A673 (cell line): Measurements from ENCODE around the gene FRK. TPM values are rescaled to one million over a fixed set of nuclear protein-coding genes. Genes with fewer than 3 reads are reported as not detected.

Source experiments
- BruUV-seq: library from RNA; stranded (reverse); fragments of 400-500 nt; replicated peaks from 2 replicates; lab custom pipeline; 2021; lab: Mats Ljungman, UMichigan
- CTCF ChIA-PET: fragments of 300-600 bp; sonication (Branson Sonifier 250); formaldehyde crosslinking; loops from one replicate; lab custom pipeline; 2022; ENCODE audit warnings: antibody characterized with exemption; lab: Charles Lee
- POLR2A ChIA-PET: fragments of 300-600 bp; sonication (Branson Sonifier 250); formaldehyde crosslinking; loops from one replicate; lab custom pipeline; 2022; ENCODE audit warnings: antibody characterized with exemption; ENCODE audit not compliant: low non-redundant PET; lab: Charles Lee
- DNase-seq: peaks from one replicate; pipeline ENCODE4 v3.0.0-alpha.2; 2015; ENCODE audit warnings: low spot score
- H3K27ac ChIP-seq: fragments of 200-600 bp; sonication (generic); 2 replicates; pipeline ENCODE4 v1.5.1; 2016; ENCODE audit warnings: mixed run types, low read depth, mild to moderate bottlenecking, mixed read lengths, antibody characterized with exemption, low read length; ENCODE audit not compliant: poor library complexity, severe bottlenecking
- H3K27me3 ChIP-seq: fragments of 200-600 bp; sonication (generic); replicated peaks from 2 replicates; pipeline ENCODE4 v1.6.1; 2017; ENCODE audit warnings: mixed run types, low read depth, mild to moderate bottlenecking, mixed read lengths, antibody characterized with exemption, low read length; ENCODE audit not compliant: insufficient read depth, poor library complexity
- H3K36me3 ChIP-seq: fragments of 200-600 bp; sonication (generic); 2 replicates; pipeline ENCODE4 v1.6.1; 2016; ENCODE audit warnings: mixed run types, mild to moderate bottlenecking, mixed read lengths, antibody characterized with exemption, low read length; ENCODE audit not compliant: insufficient read depth, poor library complexity, severe bottlenecking
- H3K4me1 ChIP-seq: fragments of 200-600 bp; sonication (generic); 2 replicates; pipeline ENCODE4 v1.6.1; 2017; ENCODE audit warnings: mixed run types, mild to moderate bottlenecking, mixed read lengths, antibody characterized with exemption, low read length; ENCODE audit not compliant: insufficient read depth, poor library complexity, severe bottlenecking
- H3K4me3 ChIP-seq: fragments of 200-600 bp; sonication (generic); 2 replicates; pipeline ENCODE4 v1.5.1; 2016; ENCODE audit warnings: low read depth, mixed run types, mild to moderate bottlenecking, mixed read lengths, low read length; ENCODE audit not compliant: poor library complexity, severe bottlenecking
- H3K9me3 ChIP-seq: fragments of 200-600 bp; sonication (generic); 2 replicates; pipeline ENCODE4 v1.6.1; 2016; ENCODE audit warnings: mixed run types, low read depth, mild to moderate bottlenecking, mixed read lengths, antibody characterized with exemption, low read length; ENCODE audit not compliant: poor library complexity, severe bottlenecking
- EZH2 ChIP-seq: fragments of 200-600 bp; sonication (generic); IDR thresholded peaks from 2 replicates; pipeline ENCODE4 v1.6.1; 2017; ENCODE audit warnings: borderline replicate concordance, low read depth, mild to moderate bottlenecking, mixed read lengths, antibody characterized with exemption, low read length; ENCODE audit not compliant: poor library complexity, severe bottlenecking
- intact Hi-C: fragments of 100-400 bp; cut with micrococcal nuclease; formaldehyde crosslinking; loops from one replicate; pipeline ENCODE4 v1.10.0; 2022; ENCODE audit not compliant: unreplicated experiment
- total RNA-seq: library from RNA; stranded (reverse); gene quantifications from 2 replicates; pipeline ENCODE4 v1.2.3, GENCODE V29; 2021
- TF ChIP-seq, protein P1 (sequence below): fragments of 300-800, 200-600 bp; sonication (generic); conservative IDR thresholded peaks from 2 replicates; pipeline ENCODE4 v1.5.1; 2017; ENCODE audit warnings: low read depth, mild to moderate bottlenecking, antibody characterized with exemption, low read length, moderate library complexity, mixed read lengths

The FRK gene
- total RNA-seq, 1 experiment from 2014 or later, result 12.3 TPM

GRCh38 chr6:116059713-116060571 is 749 bp downstream of the FRK start:
- TF ChIP-seq, protein P1, sequence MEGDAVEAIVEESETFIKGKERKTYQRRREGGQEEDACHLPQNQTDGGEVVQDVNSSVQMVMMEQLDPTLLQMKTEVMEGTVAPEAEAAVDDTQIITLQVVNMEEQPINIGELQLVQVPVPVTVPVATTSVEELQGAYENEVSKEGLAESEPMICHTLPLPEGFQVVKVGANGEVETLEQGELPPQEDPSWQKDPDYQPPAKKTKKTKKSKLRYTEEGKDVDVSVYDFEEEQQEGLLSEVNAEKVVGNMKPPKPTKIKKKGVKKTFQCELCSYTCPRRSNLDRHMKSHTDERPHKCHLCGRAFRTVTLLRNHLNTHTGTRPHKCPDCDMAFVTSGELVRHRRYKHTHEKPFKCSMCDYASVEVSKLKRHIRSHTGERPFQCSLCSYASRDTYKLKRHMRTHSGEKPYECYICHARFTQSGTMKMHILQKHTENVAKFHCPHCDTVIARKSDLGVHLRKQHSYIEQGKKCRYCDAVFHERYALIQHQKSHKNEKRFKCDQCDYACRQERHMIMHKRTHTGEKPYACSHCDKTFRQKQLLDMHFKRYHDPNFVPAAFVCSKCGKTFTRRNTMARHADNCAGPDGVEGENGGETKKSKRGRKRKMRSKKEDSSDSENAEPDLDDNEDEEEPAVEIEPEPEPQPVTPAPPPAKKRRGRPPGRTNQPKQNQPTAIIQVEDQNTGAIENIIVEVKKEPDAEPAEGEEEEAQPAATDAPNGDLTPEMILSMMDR, result no peak
- no peak for TF ChIP-seq EZH2
- H3K27ac ChIP-seq, result peak overlapping the region; percentile 74
- ChIA-PET CTCF (interaction anchor here (0.9 to 1.0 kb wide), 2 partner anchors 41 to 49 kb away, joined by 3 to 4 read pairs; no protein-coding TSS in a partner anchor), POLR2A (no interaction called here)
- intact Hi-C loops, result loop anchor here (5.0 kb wide), 2 partner anchors 37 to 48 kb away; no protein-coding TSS in a partner anchor
- peak; percentile 26 for DNase-seq
- H3K27me3 ChIP-seq, result no peaks in the 10 kb centered on the region
- no peaks in the 10 kb centered on the region for H3K36me3 ChIP-seq
- peaks cover 11% of the 10 kb centered on the region for H3K4me1 ChIP-seq
- H3K4me3 ChIP-seq, result peak overlapping the region; percentile 54
- BruUV-seq, result no TSS peak
- no peaks in the 10 kb centered on the region for H3K9me3 ChIP-seq

DNA sequence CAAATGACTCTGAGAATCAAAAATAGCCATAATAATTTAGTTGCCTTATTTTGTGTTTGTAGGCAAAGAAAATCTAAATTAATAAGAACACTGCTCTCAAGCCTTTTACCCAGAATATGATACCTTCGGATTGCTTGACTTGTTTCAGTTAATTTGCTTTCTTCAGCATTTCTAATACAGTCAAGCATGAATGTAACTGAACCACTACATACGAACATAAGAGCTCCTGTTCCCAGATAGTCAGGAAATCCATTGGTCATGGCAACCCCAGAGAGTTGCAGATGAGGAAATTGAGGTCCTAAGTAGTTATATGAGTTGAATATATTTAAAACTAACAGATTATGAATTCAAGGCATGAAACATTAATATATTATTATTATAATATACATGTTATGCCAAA is 2.9 kb downstream of the FRK start:
- H3K4me1 ChIP-seq, result peaks cover 15% of the 10 kb centered on the region
- DNase-seq, result peak; percentile 55
- H3K9me3 ChIP-seq, result no peaks in the 10 kb centered on the region
- intact Hi-C loops, result loop anchor here (5.0 kb wide), 1 partner anchor 45 kb away; no protein-coding TSS in a partner anchor
- H3K36me3 ChIP-seq, result no peaks in the 10 kb centered on the region
- H3K27ac ChIP-seq, result peak overlapping the region; percentile 47
- no peaks in the 10 kb centered on the region for H3K27me3 ChIP-seq
- no TSS peak for BruUV-seq
- peak overlapping the region; percentile 54 for H3K4me3 ChIP-seq
- POLR2A ChIA-PET, result no interaction called here
- CTCF ChIA-PET, result interaction anchor here (0.6 kb wide), 1 partner anchor 209 kb away, joined by 7 read pairs; no protein-coding TSS in a partner anchor
- TF ChIP-seq, protein P1, result no peak
- no peak for TF ChIP-seq EZH2

DNA sequence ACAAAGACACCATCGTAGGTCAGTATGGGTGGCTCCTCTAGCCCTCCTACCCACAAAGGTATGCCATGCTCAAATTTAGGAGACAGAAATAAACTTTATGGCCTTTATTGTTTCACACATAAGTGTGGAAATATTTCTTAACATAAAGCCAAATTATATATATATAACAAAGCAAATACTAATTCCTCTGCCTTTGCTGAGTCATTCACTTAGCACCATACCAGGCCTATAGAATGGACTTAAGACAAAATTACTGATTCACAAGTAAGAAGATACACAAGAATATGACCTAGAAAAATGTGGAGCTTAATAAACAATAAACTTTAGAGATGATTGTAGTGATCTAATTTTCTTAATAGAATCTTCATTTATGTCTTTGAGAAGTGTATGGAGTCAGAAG is 5.2 kb downstream of the FRK start:
- no peak for TF ChIP-seq EZH2
- TF ChIP-seq, protein P1, result no peak
- Histone ChIP-seq H3K4me1 (peaks cover 16% of the 10 kb centered on the region), H3K36me3 (no peaks in the 10 kb centered on the region), H3K27ac (peak overlapping the region; percentile 81), H3K27me3 (no peaks in the 10 kb centered on the region), H3K4me3 (peak overlapping the region; percentile 54), H3K9me3 (no peaks in the 10 kb centered on the region)
- TSS peak; percentile 67 for BruUV-seq
- CTCF ChIA-PET, result no interaction called here
- DNase-seq, result no peak
- intact Hi-C loops, result loop anchor here (5.0 kb wide), 1 partner anchor 43 kb away; no protein-coding TSS in a partner anchor
- POLR2A ChIA-PET, result no interaction called here
